Ascending aorta (tissue), 2 donors: ENCODE results near the gene MCMBP. TPM values are rescaled to one million over a fixed set of nuclear protein-coding genes. Genes with fewer than 3 reads are reported as not detected.

Experiments
- DNase-seq, 2 donors: peaks; one replicate each; pipeline ENCODE4 v3.0.0-alpha.2; 2019; ENCODE audit warnings: low spot score in 2 of 2
- H3K27ac ChIP-seq, 2 donors: fragments of 200-600 bp; sonication (generic); one replicate each; pipeline ENCODE4 v1.5.1; 2016 to 2017; ENCODE audit warnings: mild to moderate bottlenecking in 1 of 2
- H3K27me3 ChIP-seq: fragments of 200-600 bp; sonication (generic); one replicate; pipeline ENCODE4 v1.5.1; 2017
- H3K36me3 ChIP-seq, 2 donors: fragments of 200-600 bp; sonication (generic); one replicate each; pipeline ENCODE4 v1.5.1; 2016
- H3K4me1 ChIP-seq, 2 donors: fragments of 200-600 bp; sonication (generic); one replicate each; pipeline ENCODE4 v1.5.1; 2016 to 2017; ENCODE audit warnings: mild to moderate bottlenecking in 1 of 2
- H3K4me3 ChIP-seq, 2 donors: fragments of 200-600 bp; sonication (generic); one replicate each; pipeline ENCODE4 v1.5.1; 2016 to 2017; ENCODE audit warnings: mild to moderate bottlenecking in 1 of 2
- H3K9me3 ChIP-seq, 2 donors: fragments of 200-600 bp; sonication (generic); one replicate each; pipeline ENCODE4 v1.5.1; 2016
- intact Hi-C: fragments of 100-400 bp; cut with DNase I; formaldehyde crosslinking; loops from one replicate; pipeline ENCODE4 v1.15.1; 2023
- total RNA-seq: library from RNA; depleted of rRNA; stranded (reverse); fragments of >200 nt; gene quantifications from one replicate; pipeline ENCODE4 v1.1.0, GENCODE V29; 2016
- TF ChIP-seq, protein P1 (sequence below), 3 experiments: fragments of 200-600 bp in 2 of 3; fragments of 450-650 bp in 1 of 3; sonication (generic) in 2 of 3; IDR thresholded peaks; one replicate each; pipeline ENCODE4 v1.5.1; 2016 to 2019; ENCODE audit warnings: antibody characterized with exemption in 3 of 3, mild to moderate bottlenecking in 1 of 3, moderate library complexity in 1 of 3

MCMBP gene
- total RNA-seq, 1 donor from 2014 or later = 29.4 TPM

DNA sequence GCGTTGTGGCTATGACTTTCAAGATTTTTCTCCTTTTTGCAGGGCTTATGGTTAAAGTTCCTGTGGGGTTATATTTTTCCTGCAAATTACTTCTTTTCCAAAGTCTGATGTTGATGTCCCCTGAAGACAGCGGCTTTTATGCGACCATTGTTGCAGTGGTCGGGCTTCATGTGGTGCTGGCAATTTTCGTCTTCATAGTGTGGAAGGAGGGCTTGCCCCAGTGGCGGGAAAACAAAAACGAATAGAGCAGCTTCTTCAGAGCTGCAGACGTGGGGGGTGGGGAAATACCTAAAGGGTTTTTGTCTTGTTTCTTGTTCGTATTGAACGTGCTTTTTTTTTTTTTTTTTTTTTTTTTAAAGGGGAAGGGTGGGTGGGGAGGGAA is 53.8 kb downstream of the MCMBP start:
- Histone ChIP-seq H3K4me1 (no peaks in the 10 kb centered on the region), H3K4me3 (peak overlapping the region; percentile 40 to 55), H3K27me3 (no peaks in the 10 kb centered on the region), H3K9me3 (no peaks in the 10 kb centered on the region), H3K36me3 (peaks cover 0 to 24% of the 10 kb centered on the region in 2 donors), H3K27ac (no peak overlapping the region)
- no peak for DNase-seq
- TF ChIP-seq, protein P1, sequence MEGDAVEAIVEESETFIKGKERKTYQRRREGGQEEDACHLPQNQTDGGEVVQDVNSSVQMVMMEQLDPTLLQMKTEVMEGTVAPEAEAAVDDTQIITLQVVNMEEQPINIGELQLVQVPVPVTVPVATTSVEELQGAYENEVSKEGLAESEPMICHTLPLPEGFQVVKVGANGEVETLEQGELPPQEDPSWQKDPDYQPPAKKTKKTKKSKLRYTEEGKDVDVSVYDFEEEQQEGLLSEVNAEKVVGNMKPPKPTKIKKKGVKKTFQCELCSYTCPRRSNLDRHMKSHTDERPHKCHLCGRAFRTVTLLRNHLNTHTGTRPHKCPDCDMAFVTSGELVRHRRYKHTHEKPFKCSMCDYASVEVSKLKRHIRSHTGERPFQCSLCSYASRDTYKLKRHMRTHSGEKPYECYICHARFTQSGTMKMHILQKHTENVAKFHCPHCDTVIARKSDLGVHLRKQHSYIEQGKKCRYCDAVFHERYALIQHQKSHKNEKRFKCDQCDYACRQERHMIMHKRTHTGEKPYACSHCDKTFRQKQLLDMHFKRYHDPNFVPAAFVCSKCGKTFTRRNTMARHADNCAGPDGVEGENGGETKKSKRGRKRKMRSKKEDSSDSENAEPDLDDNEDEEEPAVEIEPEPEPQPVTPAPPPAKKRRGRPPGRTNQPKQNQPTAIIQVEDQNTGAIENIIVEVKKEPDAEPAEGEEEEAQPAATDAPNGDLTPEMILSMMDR (IDR thresholded peaks at IDR 0.05) = no peak
- intact Hi-C loops = no loop called here

DNA sequence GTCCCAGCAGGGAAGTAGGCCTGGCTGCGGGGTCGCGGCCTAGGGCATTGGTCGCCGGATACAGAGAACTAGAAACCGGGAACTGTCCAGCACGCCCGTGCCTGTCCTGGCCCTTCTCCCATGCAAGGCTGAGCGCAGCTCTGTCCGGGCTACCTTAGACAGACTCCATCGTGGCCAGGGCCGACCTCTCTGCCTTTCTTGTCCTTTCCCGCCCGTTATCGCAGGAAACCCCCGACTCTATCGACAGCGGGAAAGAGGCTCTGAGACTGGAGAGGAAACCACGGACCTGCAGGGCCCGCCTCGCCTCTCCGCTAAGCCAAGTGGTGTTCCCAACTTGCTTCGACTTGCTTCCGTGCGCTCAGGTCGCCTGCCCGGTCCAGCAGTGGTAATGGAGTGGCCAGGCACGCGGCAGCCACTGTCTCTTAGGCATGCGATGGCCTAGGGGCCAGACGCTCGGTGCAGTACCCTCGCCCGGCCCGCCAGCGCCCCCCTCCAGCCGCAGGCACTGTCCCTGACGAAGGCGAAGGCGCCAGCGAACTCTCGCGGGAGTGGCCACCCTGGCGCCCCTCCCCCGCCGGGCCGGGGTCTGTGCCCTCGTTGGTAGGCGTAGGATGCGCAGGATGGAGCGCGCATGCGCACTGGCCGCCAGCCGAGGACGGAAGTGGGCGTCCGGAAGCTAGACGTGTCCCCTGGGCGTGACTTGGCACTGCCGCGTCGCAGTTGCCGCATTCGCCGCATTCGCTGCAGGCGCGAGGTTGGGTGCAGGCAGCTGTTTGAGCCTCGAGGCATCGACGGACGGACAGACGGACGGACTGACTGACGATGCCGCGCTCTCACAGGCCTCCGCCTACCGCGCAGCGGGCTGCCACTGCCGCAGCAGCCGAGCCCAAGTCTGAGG is 54.4 kb downstream of the MCMBP start:
- Histone ChIP-seq H3K36me3 (peaks cover 0 to 18% of the 10 kb centered on the region in 2 donors), H3K9me3 (no peaks in the 10 kb centered on the region), H3K27me3 (no peaks in the 10 kb centered on the region), H3K4me1 (no peaks in the 10 kb centered on the region), H3K4me3 (peak overlapping the region; percentile 40 to 55), H3K27ac (peak overlapping the region; percentile 43 to 45)
- DNase-seq = peak in 1 of 2 donors; percentile 82
- TF ChIP-seq, protein P1 (IDR thresholded peaks at IDR 0.05) = peak in 1 of 3 experiments; percentile 26
- intact Hi-C loops = no loop called here

DNA sequence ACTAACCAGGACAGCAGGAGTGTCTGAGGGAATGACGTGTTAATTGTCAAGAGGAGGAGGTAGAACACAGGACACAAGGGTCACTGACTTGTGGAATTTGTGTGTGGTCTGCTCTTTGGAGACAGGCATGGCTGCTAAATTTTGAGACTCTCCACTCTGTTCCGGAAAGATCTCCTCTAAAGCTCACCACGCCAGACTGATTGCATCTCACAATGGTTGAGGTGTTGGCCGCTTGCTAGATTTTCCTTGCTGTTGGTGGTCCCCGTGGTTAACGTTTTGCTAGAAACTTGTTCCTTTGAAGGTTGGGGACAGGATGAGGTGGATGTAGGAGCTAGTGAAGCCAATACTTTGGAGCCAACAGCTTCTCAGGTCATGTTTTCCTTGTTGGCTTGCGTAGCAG is 57.0 kb downstream of the MCMBP start:
- Histone ChIP-seq H3K4me3 (no peak overlapping the region), H3K27me3 (no peaks in the 10 kb centered on the region)
- intact Hi-C loops = no loop called here

DNA sequence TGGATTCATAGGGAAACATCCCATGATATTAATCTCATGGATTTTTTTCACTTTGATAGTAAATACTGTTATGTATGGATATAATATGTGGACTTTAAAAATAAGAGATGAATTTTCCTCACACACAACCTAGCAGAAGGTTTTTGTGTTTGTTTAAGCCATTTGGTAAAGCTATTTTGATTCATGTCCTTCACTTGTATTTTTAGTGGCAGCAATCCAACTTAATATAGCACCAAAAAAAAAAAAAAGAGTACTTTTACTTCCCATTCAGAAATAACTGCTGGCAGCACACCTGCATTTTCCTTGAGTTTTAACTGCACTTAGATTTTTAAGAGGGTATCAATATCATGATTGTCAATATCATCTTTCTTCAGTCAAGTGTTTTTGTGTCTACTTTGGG is 60.0 kb downstream of the MCMBP start:
- Histone ChIP-seq H3K4me3 (no peak overlapping the region), H3K4me1 (no peaks in the 10 kb centered on the region), H3K27ac (no peak overlapping the region), H3K27me3 (no peaks in the 10 kb centered on the region), H3K36me3 (peaks cover 0 to 13% of the 10 kb centered on the region in 2 donors), H3K9me3 (no peaks in the 10 kb centered on the region)
- intact Hi-C loops = no loop called here
- TF ChIP-seq, protein P1 (IDR thresholded peaks at IDR 0.05) = no peak
- DNase-seq = no peak

More for the DNA sequence above, 57.0 kb downstream of the MCMBP start:
- DNase-seq = no peak
- H3K9me3 ChIP-seq = no peaks in the 10 kb centered on the region
- H3K36me3 ChIP-seq = peaks cover 0 to 13% of the 10 kb centered on the region in 2 donors
- no peaks in the 10 kb centered on the region for H3K4me1 ChIP-seq
- TF ChIP-seq, protein P1 (IDR thresholded peaks at IDR 0.05) = no peak
- no peak overlapping the region for H3K27ac ChIP-seq

DNA sequence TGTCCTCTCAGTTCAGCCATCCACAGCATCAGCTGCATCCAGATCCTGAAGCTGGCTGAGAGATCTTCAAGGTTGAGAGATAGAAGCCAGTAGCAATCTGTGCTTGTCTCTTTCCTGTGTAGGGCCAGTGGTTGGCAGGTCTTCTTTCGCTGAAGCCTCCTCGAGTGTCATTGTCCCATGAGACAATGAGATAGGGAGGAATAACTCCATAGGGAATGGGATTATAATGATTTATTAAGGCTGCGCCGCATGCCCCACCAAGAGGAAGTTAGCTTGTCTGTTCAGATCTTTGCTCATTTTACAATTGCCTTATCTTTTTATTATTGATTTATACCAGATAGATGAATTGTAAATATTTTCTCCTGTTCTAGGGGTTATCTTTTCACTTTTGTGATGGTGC is 61.5 kb downstream of the MCMBP start:
- no peak for DNase-seq
- Histone ChIP-seq H3K9me3 (no peaks in the 10 kb centered on the region), H3K4me1 (no peaks in the 10 kb centered on the region), H3K27ac (no peak overlapping the region), H3K4me3 (no peak overlapping the region), H3K27me3 (no peaks in the 10 kb centered on the region), H3K36me3 (peaks cover 0 to 13% of the 10 kb centered on the region in 2 donors)
- intact Hi-C loops = no loop called here
- TF ChIP-seq, protein P1 (IDR thresholded peaks at IDR 0.05) = no peak
